Caki2 (cell line): Measurements from ENCODE around the gene LMX1B. TPM values are rescaled to one million over a fixed set of nuclear protein-coding genes. Genes with fewer than 3 reads are reported as not detected.

Experiments used
- DNase-seq: peaks from one replicate; pipeline ENCODE4 v3.0.0-alpha.2; 2015; ENCODE audit warnings: low read depth
- in situ Hi-C: cut with HindIII; loops from 2 replicates; pipeline ENCODE4 v1.10.0; 2016; ENCODE audit warnings: low sequenced_read_pairs, low pct_unique_long_range_greater_than_20kb, mixed read lengths
- total RNA-seq: library from RNA; depleted of rRNA; stranded (reverse); fragments of >200 nt; shearing (Covaris generic); gene quantifications from 2 replicates; pipeline ENCODE4 v1.2.3, GENCODE V29; 2014; ENCODE audit warnings: low replicate concordance

LMX1B gene
- total RNA-seq, 1 experiment from 2014 or later, result 0.47 TPM

- no peak for DNase-seq
- in situ Hi-C loops, result no loop called here
Observed at GRCh38 chr9:126665644-126666035, 51.9 kb downstream of the LMX1B start.

GRCh38 chr9:126666155-126666803 lies 52.6 kb downstream of the LMX1B start:
- in situ Hi-C loops, result no loop called here
- DNase-seq, result no peak

GRCh38 chr9:126667190-126668055 lies 53.7 kb downstream of the LMX1B start:
- in situ Hi-C loops, result no loop called here
- no peak for DNase-seq

- no peak for DNase-seq
- in situ Hi-C loops, result no loop called here
Observed at GRCh38 chr9:126668058-126668457, 54.3 kb downstream of the LMX1B start.

- in situ Hi-C loops, result no loop called here
- DNase-seq, result no peak
Observed at GRCh38 chr9:126669108-126669507, 55.4 kb downstream of the LMX1B start.

- in situ Hi-C loops, result no loop called here
- DNase-seq, result no peak
Observed at GRCh38 chr9:126670270-126670669, 56.5 kb downstream of the LMX1B start.

GRCh38 chr9:126671381-126671831 lies 57.7 kb downstream of the LMX1B start:
- in situ Hi-C loops, result no loop called here
- DNase-seq, result no peak

- in situ Hi-C loops, result no loop called here
- no peak for DNase-seq
Observed at GRCh38 chr9:126671983-126672382, 58.3 kb downstream of the LMX1B start.

GRCh38 chr9:126672634-126673284 lies 59.0 kb downstream of the LMX1B start:
- in situ Hi-C loops, result no loop called here
- DNase-seq, result no peak

GRCh38 chr9:126673689-126674364 lies 60.1 kb downstream of the LMX1B start:
- no peak for DNase-seq
- in situ Hi-C loops, result no loop called here

- in situ Hi-C loops, result no loop called here
- no peak for DNase-seq
Observed at GRCh38 chr9:126674365-126675146, 60.8 kb downstream of the LMX1B start.

- in situ Hi-C loops, result no loop called here
- no peak for DNase-seq
Observed at GRCh38 chr9:126675147-126675467, 61.4 kb downstream of the LMX1B start.

- no peak for DNase-seq
- in situ Hi-C loops, result no loop called here
Observed at GRCh38 chr9:126676102-126676684, 62.5 kb downstream of the LMX1B start.

GRCh38 chr9:126676685-126677143 lies 63.0 kb downstream of the LMX1B start:
- no peak for DNase-seq
- in situ Hi-C loops, result no loop called here

GRCh38 chr9:126677188-126678084 lies 63.7 kb downstream of the LMX1B start:
- no peak for DNase-seq
- in situ Hi-C loops, result no loop called here

GRCh38 chr9:126678989-126679388 lies 65.3 kb downstream of the LMX1B start:
- DNase-seq, result no peak
- in situ Hi-C loops, result no loop called here

GRCh38 chr9:126681336-126681735 lies 67.6 kb downstream of the LMX1B start:
- no peak for DNase-seq
- in situ Hi-C loops, result no loop called here
